Measurements from ENCODE around the gene TAF1.

Gene TAF1

GRCh38 chrX:71364221-71364620 lies 1.9 kb upstream of the TAF1 start:
- Histone ChIP-seq H3K36me3 (ENCODE audit: insufficient read depth, low read length) (no peaks in the 10 kb centered on the region), H3K9me3 (ENCODE audit: insufficient read depth, low read depth, low read length) (no peaks in the 10 kb centered on the region), H3K9me2 (replicated peaks; ENCODE audit: low read depth, low read length) (no peaks in the 10 kb centered on the region), H3K9ac (ENCODE audit: low read depth, low read length, poor library complexity, severe bottlenecking) (no peak overlapping the region), H3K27me3 (ENCODE audit: insufficient read depth, low read length, poor library complexity, severe bottlenecking) (no peaks in the 10 kb centered on the region), H3K4me1 (ENCODE audit: insufficient read depth, low read length, poor library complexity, severe bottlenecking) (peaks cover 6% of the 10 kb centered on the region), H3K4me2 (ENCODE audit: low read depth, low read length, poor library complexity, severe bottlenecking) (no peak overlapping the region), H3K79me2 (ENCODE audit: insufficient read depth, low read length) (peaks cover 32% of the 10 kb centered on the region), H2AFZ (ENCODE audit: low read length) (no peak overlapping the region), H3K4me3 (ENCODE audit: low read length, poor library complexity, severe bottlenecking) (no peak overlapping the region), H4K20me1 (ENCODE audit: insufficient read depth, low read length, poor library complexity, severe bottlenecking) (peaks cover 15% of the 10 kb centered on the region), H3F3A (ENCODE audit: low read depth) (no peaks in the 10 kb centered on the region)
- no peak for TF ChIP-seq CTCF (conservative IDR thresholded peaks at IDR 0.05; ENCODE audit: low read length)
- TF ChIP-seq EZH2phosphoT487 (IDR thresholded peaks at IDR 0.05; ENCODE audit: borderline replicate concordance), result no peak

- H2AFZ ChIP-seq (ENCODE audit: low read length), result no peak overlapping the region
- peaks cover 6% of the 10 kb centered on the region for H3K4me1 ChIP-seq (ENCODE audit: insufficient read depth, low read length, poor library complexity, severe bottlenecking)
- H3K79me2 ChIP-seq (ENCODE audit: insufficient read depth, low read length), result peaks cover 42% of the 10 kb centered on the region
- no peaks in the 10 kb centered on the region for H3F3A ChIP-seq (ENCODE audit: low read depth)
- TF ChIP-seq EZH2phosphoT487 (IDR thresholded peaks at IDR 0.05; ENCODE audit: borderline replicate concordance), result no peak
- no peak for TF ChIP-seq CTCF (conservative IDR thresholded peaks at IDR 0.05; ENCODE audit: low read length)
- H3K9me3 ChIP-seq (ENCODE audit: insufficient read depth, low read depth, low read length), result no peaks in the 10 kb centered on the region
- H3K9me2 ChIP-seq (replicated peaks; ENCODE audit: low read depth, low read length), result no peaks in the 10 kb centered on the region
- H4K20me1 ChIP-seq (ENCODE audit: insufficient read depth, low read length, poor library complexity, severe bottlenecking), result peaks cover 16% of the 10 kb centered on the region
- H3K36me3 ChIP-seq (ENCODE audit: insufficient read depth, low read length), result no peaks in the 10 kb centered on the region; the same call in 1 of the 2 replicates
- no peaks in the 10 kb centered on the region for H3K27me3 ChIP-seq (ENCODE audit: insufficient read depth, low read length, poor library complexity, severe bottlenecking)
- peak overlapping the region; percentile 89 for H3K4me2 ChIP-seq (ENCODE audit: low read depth, low read length, poor library complexity, severe bottlenecking)
- H3K4me3 ChIP-seq (ENCODE audit: low read length, poor library complexity, severe bottlenecking), result peak overlapping the region; percentile 98
- peak overlapping the region; percentile 100 for H3K9ac ChIP-seq (ENCODE audit: low read depth, low read length, poor library complexity, severe bottlenecking)
These were observed 742 bp upstream of the TAF1 start for GRCh38 chrX:71365356-71365874.

GRCh38 chrX:71366674-71367256 lies 608 bp downstream of the TAF1 start:
- TF ChIP-seq CTCF (conservative IDR thresholded peaks at IDR 0.05; ENCODE audit: low read length), result no peak
- TF ChIP-seq EZH2phosphoT487 (IDR thresholded peaks at IDR 0.05; ENCODE audit: borderline replicate concordance), result no peak
- peak overlapping the region; percentile 73 for H3K4me2 ChIP-seq (ENCODE audit: low read depth, low read length, poor library complexity, severe bottlenecking)
- H2AFZ ChIP-seq (ENCODE audit: low read length), result no peak overlapping the region
- peaks cover 29% of the 10 kb centered on the region for H4K20me1 ChIP-seq (ENCODE audit: insufficient read depth, low read length, poor library complexity, severe bottlenecking)
- H3K79me2 ChIP-seq (ENCODE audit: insufficient read depth, low read length), result peaks cover 55% of the 10 kb centered on the region
- no peaks in the 10 kb centered on the region; the same call in 1 of the 2 replicates for H3K36me3 ChIP-seq (ENCODE audit: insufficient read depth, low read length)
- H3F3A ChIP-seq (ENCODE audit: low read depth), result no peaks in the 10 kb centered on the region
- H3K9ac ChIP-seq (ENCODE audit: low read depth, low read length, poor library complexity, severe bottlenecking), result peak overlapping the region; percentile 98
- no peaks in the 10 kb centered on the region for H3K9me3 ChIP-seq (ENCODE audit: insufficient read depth, low read depth, low read length)
- H3K4me3 ChIP-seq (ENCODE audit: low read length, poor library complexity, severe bottlenecking), result peak overlapping the region; percentile 76
- peaks cover 14% of the 10 kb centered on the region for H3K4me1 ChIP-seq (ENCODE audit: insufficient read depth, low read length, poor library complexity, severe bottlenecking)
- no peaks in the 10 kb centered on the region for H3K27me3 ChIP-seq (ENCODE audit: insufficient read depth, low read length, poor library complexity, severe bottlenecking)
- no peaks in the 10 kb centered on the region for H3K9me2 ChIP-seq (replicated peaks; ENCODE audit: low read depth, low read length)

Measured in Loucy (cell line).